ENCODE measurements around the gene ATP5ME. TPM values are rescaled to one million over a fixed set of nuclear protein-coding genes. Genes with fewer than 3 reads are reported as not detected.

ATP5ME gene
- total and polyA plus RNA-seq, 3 donors from 2014 or later: 123 to 299 (median 139) TPM

GRCh38 chr4:651884-652642 is 22.0 kb downstream of the ATP5ME start:
- Histone ChIP-seq H3K36me3 (ENCODE audit: low read depth, missing control alignments) (no peaks in the 10 kb centered on the region), H3K27me3 (no peaks in the 10 kb centered on the region), H3K27ac (no peak overlapping the region), H3K4me3 (no peak overlapping the region), H3K9me3 (no peaks in the 10 kb centered on the region), H3K4me1 (no peaks in the 10 kb centered on the region)
- DNase-seq: no peak
- TF ChIP-seq, protein P1, sequence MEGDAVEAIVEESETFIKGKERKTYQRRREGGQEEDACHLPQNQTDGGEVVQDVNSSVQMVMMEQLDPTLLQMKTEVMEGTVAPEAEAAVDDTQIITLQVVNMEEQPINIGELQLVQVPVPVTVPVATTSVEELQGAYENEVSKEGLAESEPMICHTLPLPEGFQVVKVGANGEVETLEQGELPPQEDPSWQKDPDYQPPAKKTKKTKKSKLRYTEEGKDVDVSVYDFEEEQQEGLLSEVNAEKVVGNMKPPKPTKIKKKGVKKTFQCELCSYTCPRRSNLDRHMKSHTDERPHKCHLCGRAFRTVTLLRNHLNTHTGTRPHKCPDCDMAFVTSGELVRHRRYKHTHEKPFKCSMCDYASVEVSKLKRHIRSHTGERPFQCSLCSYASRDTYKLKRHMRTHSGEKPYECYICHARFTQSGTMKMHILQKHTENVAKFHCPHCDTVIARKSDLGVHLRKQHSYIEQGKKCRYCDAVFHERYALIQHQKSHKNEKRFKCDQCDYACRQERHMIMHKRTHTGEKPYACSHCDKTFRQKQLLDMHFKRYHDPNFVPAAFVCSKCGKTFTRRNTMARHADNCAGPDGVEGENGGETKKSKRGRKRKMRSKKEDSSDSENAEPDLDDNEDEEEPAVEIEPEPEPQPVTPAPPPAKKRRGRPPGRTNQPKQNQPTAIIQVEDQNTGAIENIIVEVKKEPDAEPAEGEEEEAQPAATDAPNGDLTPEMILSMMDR (IDR thresholded peaks at IDR 0.05): no peak
- no peak for TF ChIP-seq POLR2A (IDR thresholded peaks at IDR 0.05)
- WGBS, 2 donors: 42 to 46% methylated on average over 23 to 24 of the region's 24 CpGs
- intact Hi-C loops (cut with DNase I; ENCODE audit: low total_unique reads): no loop called here

DNA sequence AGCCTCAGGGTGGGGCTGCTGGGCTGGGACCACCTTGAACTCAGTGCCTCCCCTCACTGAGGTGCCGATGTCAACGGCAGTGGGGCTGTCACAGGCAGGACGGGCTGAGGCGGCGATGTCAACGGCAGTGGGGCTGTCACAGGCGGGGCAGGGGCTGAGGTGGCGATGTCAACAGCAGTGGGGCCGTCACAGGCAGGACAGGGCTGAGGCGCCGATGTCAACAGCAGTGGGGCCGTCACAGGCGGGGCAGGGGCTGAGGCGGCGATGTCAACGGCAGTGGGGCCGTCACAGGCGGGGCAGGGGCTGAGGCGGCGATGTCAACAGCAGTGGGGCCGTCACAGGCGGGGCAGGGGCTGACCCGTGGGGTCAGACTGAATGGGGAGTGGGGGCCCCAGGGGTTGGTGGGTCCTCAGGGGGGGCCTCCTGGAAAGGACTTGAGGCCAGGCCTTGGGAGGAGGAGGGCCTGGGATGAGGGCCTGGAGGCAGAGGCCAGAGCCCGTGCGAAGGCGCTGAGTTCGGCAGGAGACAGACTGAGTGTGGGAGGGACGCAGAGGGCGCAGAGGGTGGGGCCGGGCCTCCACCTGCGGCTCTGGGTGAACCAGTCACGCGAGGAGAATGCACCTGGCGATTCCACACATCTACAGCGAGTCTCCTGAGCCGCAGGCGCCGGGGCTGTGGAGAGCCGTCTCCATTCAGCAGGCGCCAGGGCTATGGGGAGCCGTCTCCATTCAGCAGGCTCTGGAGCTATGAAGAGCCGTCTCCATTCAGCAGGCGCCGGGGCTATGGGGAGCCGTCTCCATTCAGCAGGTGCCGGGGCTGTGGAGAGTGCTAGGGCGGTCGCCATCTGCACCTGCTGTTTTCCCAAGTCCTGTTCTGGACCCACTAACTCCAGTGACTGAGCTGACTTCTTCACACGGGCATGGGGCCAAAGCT is 22.9 kb downstream of the ATP5ME start:
- H3K9me3 ChIP-seq: no peaks in the 10 kb centered on the region
- no peaks in the 10 kb centered on the region for H3K27me3 ChIP-seq
- DNase-seq: no peak
- no peaks in the 10 kb centered on the region for H3K36me3 ChIP-seq (ENCODE audit: low read depth, missing control alignments)
- intact Hi-C loops (cut with DNase I; ENCODE audit: low total_unique reads): no loop called here
- no peak overlapping the region for H3K4me3 ChIP-seq
- 48 to 64% methylated on average over 28 to 49 of the region's 49 CpGs for WGBS, 2 donors
- H3K27ac ChIP-seq: no peak overlapping the region
- no peaks in the 10 kb centered on the region for H3K4me1 ChIP-seq
- TF ChIP-seq, protein P1 (IDR thresholded peaks at IDR 0.05): no peak
- no peak for TF ChIP-seq POLR2A (IDR thresholded peaks at IDR 0.05)

DNA sequence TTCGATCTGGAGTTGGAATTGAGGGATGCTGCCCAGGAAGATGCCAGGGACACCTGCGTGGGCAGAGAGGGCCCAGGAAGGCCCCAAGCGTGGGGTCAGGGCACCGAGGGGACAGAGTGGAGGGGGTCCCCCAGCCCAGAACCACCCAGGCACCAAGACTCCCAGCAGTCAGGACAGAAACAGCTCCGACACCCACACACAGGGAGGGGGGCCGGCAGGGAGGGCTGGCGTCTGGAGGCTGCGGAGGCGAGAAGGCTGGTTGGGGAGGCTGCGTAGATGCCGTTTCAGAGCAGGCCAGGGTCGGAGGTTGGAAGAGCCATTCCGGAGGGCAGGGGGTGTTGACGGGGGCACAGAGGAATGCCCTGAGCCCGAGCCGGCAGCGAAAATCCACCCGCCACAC is 23.6 kb downstream of the ATP5ME start:
- DNase-seq: no peak
- intact Hi-C loops (cut with DNase I; ENCODE audit: low total_unique reads): no loop called here
- 59 to 78% methylated on average over 13 to 18 of the region's 18 CpGs for WGBS, 2 donors
- Histone ChIP-seq H3K4me1 (no peaks in the 10 kb centered on the region), H3K36me3 (ENCODE audit: low read depth, missing control alignments) (no peaks in the 10 kb centered on the region), H3K27me3 (no peaks in the 10 kb centered on the region), H3K4me3 (no peak overlapping the region), H3K27ac (no peak overlapping the region), H3K9me3 (no peaks in the 10 kb centered on the region)
- TF ChIP-seq, protein P1 (IDR thresholded peaks at IDR 0.05): no peak
- no peak for TF ChIP-seq POLR2A (IDR thresholded peaks at IDR 0.05)

DNA sequence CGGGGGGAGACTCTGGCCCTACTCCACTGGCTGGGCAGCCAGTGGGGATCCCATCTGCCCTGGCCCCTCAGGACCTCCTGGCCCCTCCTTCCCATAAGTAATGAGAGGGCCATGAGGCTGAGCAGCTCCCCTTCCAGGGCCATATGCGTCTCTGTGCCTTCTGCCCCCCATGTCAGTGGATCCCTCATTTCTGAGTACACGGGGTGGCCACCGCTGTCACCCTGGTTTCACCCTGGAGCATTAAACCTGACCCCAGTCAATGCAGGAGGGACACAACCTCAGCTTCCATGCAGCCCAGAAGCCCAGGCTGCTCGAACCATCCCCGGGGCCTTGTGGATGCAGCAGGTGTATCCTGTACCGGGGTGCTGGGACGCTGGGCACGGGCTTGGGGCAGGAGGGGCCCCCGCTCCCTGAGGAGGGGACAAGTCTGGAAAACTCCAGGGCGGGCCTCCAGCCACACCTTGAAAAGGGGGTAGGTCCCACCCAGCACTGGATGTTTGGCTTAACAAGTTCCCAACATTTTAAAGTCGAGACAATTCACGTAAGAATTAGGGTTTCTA is 24.2 kb downstream of the ATP5ME start:
- Histone ChIP-seq H3K36me3 (ENCODE audit: low read depth, missing control alignments) (no peaks in the 10 kb centered on the region), H3K27ac (no peak overlapping the region), H3K4me1 (no peaks in the 10 kb centered on the region), H3K4me3 (no peak overlapping the region), H3K27me3 (no peaks in the 10 kb centered on the region), H3K9me3 (no peaks in the 10 kb centered on the region)
- intact Hi-C loops (cut with DNase I; ENCODE audit: low total_unique reads): no loop called here
- WGBS, 2 donors: 91 to 95% methylated on average over 8 to 13 of the region's 13 CpGs
- DNase-seq: no peak
- TF ChIP-seq, protein P1 (IDR thresholded peaks at IDR 0.05): no peak
- TF ChIP-seq POLR2A (IDR thresholded peaks at IDR 0.05): no peak
